Fibroblast of lung (primary cell): ENCODE measurements around the gene DSCAML1. TPM values are rescaled to one million over a fixed set of nuclear protein-coding genes. Genes with fewer than 3 reads are reported as not detected.

Experiments
- DNase-seq, 2 donors: peaks; one replicate each; pipeline versions ENCODE4 v3.0.0 to v3.0.0-alpha.2; 2010; ENCODE audit warnings: low read depth in 2 of 2
- H2AFZ ChIP-seq: 2 replicates; pipeline ENCODE4 v1.5.1; 2012; ENCODE audit warnings: low read length, control low read depth, inconsistent platforms
- H3K27ac ChIP-seq: 2 replicates; pipeline ENCODE4 v1.5.1; 2011; ENCODE audit warnings: low read length, control low read depth; ENCODE audit not compliant: insufficient read depth
- H3K27me3 ChIP-seq: 2 replicates; pipeline ENCODE4 v1.5.1; 2011; ENCODE audit warnings: mild to moderate bottlenecking, low read length; ENCODE audit not compliant: control insufficient read depth, insufficient read depth
- H3K36me3 ChIP-seq: 2 replicates; pipeline ENCODE4 v1.5.1; 2011; ENCODE audit warnings: low read length; ENCODE audit not compliant: control insufficient read depth, insufficient read depth
- H3K4me1 ChIP-seq: 2 replicates; pipeline ENCODE4 v1.5.1; 2011; ENCODE audit warnings: low read length; ENCODE audit not compliant: control insufficient read depth, insufficient read depth; ENCODE audit errors: extremely low read depth
- H3K4me2 ChIP-seq: 2 replicates; pipeline ENCODE4 v1.5.1; 2011; ENCODE audit warnings: low read length, control low read depth; ENCODE audit not compliant: insufficient read depth; ENCODE audit errors: extremely low read depth
- H3K4me3 ChIP-seq, 4 experiments: fragments of 200-600 bp in 1 of 4; sonication (generic) in 1 of 4; replicated peaks in 1 of 4; 2 replicates each; pipeline ENCODE4 v1.5.1; 2011 to 2016; ENCODE audit warnings: low read length in 4 of 4, low read depth in 3 of 4, mild to moderate bottlenecking in 3 of 4, control low read depth in 2 of 4, inconsistent platforms in 1 of 4, mixed read lengths in 1 of 4; ENCODE audit not compliant: insufficient read depth in 1 of 4; ENCODE audit errors: control extremely low read depth in 1 of 4
- H3K79me2 ChIP-seq: 2 replicates; pipeline ENCODE4 v1.5.1; 2012; ENCODE audit warnings: mild to moderate bottlenecking, low read length, inconsistent platforms; ENCODE audit not compliant: control insufficient read depth, insufficient read depth
- H3K9ac ChIP-seq: 2 replicates; pipeline ENCODE4 v1.5.1; 2011; ENCODE audit warnings: mild to moderate bottlenecking, low read length, control low read depth; ENCODE audit not compliant: insufficient read depth
- H3K9me3 ChIP-seq: 2 replicates; pipeline ENCODE4 v1.5.1; 2012; ENCODE audit warnings: low read depth, low read length; ENCODE audit not compliant: control insufficient read depth, insufficient read depth
- H4K20me1 ChIP-seq: 2 replicates; pipeline ENCODE4 v1.5.1; 2011; ENCODE audit warnings: low read length; ENCODE audit not compliant: control insufficient read depth, insufficient read depth; ENCODE audit errors: extremely low read depth
- CTCF ChIP-seq, 2 donors: IDR thresholded peaks in 1 of 2; conservative IDR thresholded peaks in 1 of 2; 1 replicate in 1 of 2; 2 replicates in 1 of 2; pipeline ENCODE4 v1.5.1; 2011 to 2012; ENCODE audit warnings: low read length in 2 of 2, control low read depth in 1 of 2, inconsistent platforms in 1 of 2, low read depth in 1 of 2, mild to moderate bottlenecking in 1 of 2
- EZH2 ChIP-seq: IDR thresholded peaks from 2 replicates; pipeline ENCODE4 v1.5.1; 2012; ENCODE audit warnings: low read length, control low read depth, mild to moderate bottlenecking; ENCODE audit errors: missing control alignments
- polyA plus RNA-seq, 2 donors: library from polyadenylated mRNA; depleted of rRNA in 1 of 2; stranded (reverse) in 1 of 2; unstranded in 1 of 2; fragments of >200 nt; gene quantifications; 2 replicates each; pipeline ENCODE4 v1.2.1, GENCODE V29; 2011 to 2012; ENCODE audit warnings: missing spikeins in 1 of 2
- total RNA-seq: library from RNA; depleted of rRNA; stranded (reverse); fragments of >200 nt; gene quantifications from 2 replicates; pipeline ENCODE4 v1.2.1, GENCODE V29; 2014

Gene DSCAML1
- total and polyA plus RNA-seq, 2 donors (not counting 1 experiment from before 2014, with no cell fraction given), result not detected

- TF ChIP-seq CTCF (conservative IDR thresholded peaks at IDR 0.05 in 1 of 2, IDR thresholded peaks at IDR 0.05 in 1 of 2; ENCODE audit: low read depth in 1 of 2, low read length in 2 of 2) (no peak), EZH2 (no peak)
- no peak for DNase-seq
These were observed 347.8 kb downstream of the DSCAML1 start for GRCh38 chr11:117449111-117449693.

GRCh38 chr11:117444711-117445658 is 352.0 kb downstream of the DSCAML1 start:
- no peak for DNase-seq
- no peak for TF ChIP-seq EZH2
- TF ChIP-seq CTCF (conservative IDR thresholded peaks at IDR 0.05 in 1 of 2, IDR thresholded peaks at IDR 0.05 in 1 of 2; ENCODE audit: low read depth in 1 of 2, low read length in 2 of 2), result no peak
- H3K27me3 ChIP-seq, result peaks cover 17% of the 10 kb centered on the region
- H3K27ac ChIP-seq, result no peak overlapping the region
- H3K4me1 ChIP-seq, result no peaks in the 10 kb centered on the region
- H2AFZ ChIP-seq, result no peak overlapping the region
- no peak overlapping the region for H3K9ac ChIP-seq
- no peak overlapping the region for H3K4me3 ChIP-seq
- no peaks in the 10 kb centered on the region for H3K9me3 ChIP-seq
- H3K4me2 ChIP-seq, result no peak overlapping the region
- no peaks in the 10 kb centered on the region for H3K79me2 ChIP-seq
- no peaks in the 10 kb centered on the region for H3K36me3 ChIP-seq
- no peaks in the 10 kb centered on the region for H4K20me1 ChIP-seq

More at GRCh38 chr11:117449111-117449693, 347.8 kb downstream of the DSCAML1 start:
- H3K79me2 ChIP-seq, result no peaks in the 10 kb centered on the region
- H3K27me3 ChIP-seq, result peaks cover 9% of the 10 kb centered on the region
- no peaks in the 10 kb centered on the region for H3K4me1 ChIP-seq
- no peaks in the 10 kb centered on the region for H3K9me3 ChIP-seq
- no peak overlapping the region for H3K4me3 ChIP-seq
- no peak overlapping the region for H2AFZ ChIP-seq
- H3K9ac ChIP-seq, result no peak overlapping the region
- no peaks in the 10 kb centered on the region for H4K20me1 ChIP-seq
- no peak overlapping the region for H3K4me2 ChIP-seq
- no peaks in the 10 kb centered on the region for H3K36me3 ChIP-seq
- no peak overlapping the region for H3K27ac ChIP-seq

- Histone ChIP-seq H3K79me2 (no peaks in the 10 kb centered on the region), H3K9ac (no peak overlapping the region), H2AFZ (no peak overlapping the region), H4K20me1 (no peaks in the 10 kb centered on the region), H3K4me3 (no peak overlapping the region), H3K27ac (no peak overlapping the region), H3K27me3 (peaks cover 17% of the 10 kb centered on the region), H3K4me1 (no peaks in the 10 kb centered on the region), H3K4me2 (no peak overlapping the region), H3K36me3 (no peaks in the 10 kb centered on the region), H3K9me3 (no peaks in the 10 kb centered on the region)
- TF ChIP-seq EZH2, result peak; percentile 12
- TF ChIP-seq CTCF (conservative IDR thresholded peaks at IDR 0.05 in 1 of 2, IDR thresholded peaks at IDR 0.05 in 1 of 2; ENCODE audit: low read depth in 1 of 2, low read length in 2 of 2), result no peak
- DNase-seq, result no peak
These were observed 352.8 kb downstream of the DSCAML1 start for GRCh38 chr11:117444256-117444655.
